HG03558 (cell line): ENCODE data around the gene TMEM115.

Experiments used
- ATAC-seq: cut with Tn5 transposase; IDR thresholded peaks from one replicate; pipeline ENCODE4 v1.9.1; 2021; ENCODE audit warnings: moderate number of reproducible peaks; ENCODE audit not compliant: unreplicated experiment; ENCODE audit errors: extremely low read depth

TMEM115 gene

DNA sequence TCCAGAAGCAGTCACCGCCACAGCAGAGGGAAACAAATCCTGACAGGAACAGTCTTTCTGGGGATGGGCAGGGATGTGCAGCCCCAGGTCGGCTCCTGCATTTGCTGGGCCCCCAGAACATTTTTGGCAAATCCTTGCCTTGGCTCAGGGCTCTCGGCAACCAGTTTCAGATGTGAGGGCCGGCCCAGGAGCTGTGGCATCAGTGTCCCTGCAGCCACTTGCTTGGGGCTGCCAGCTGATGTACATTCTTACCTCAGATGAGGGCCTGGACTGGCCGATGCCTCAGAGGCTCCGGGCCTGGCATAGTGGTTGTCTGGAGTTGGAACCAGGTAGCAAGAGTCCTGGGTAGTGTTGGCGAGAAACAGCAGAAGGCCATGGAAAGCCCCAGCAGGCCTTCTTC lies 4.5 kb downstream of the TMEM115 start:
- ATAC-seq: no peak

DNA sequence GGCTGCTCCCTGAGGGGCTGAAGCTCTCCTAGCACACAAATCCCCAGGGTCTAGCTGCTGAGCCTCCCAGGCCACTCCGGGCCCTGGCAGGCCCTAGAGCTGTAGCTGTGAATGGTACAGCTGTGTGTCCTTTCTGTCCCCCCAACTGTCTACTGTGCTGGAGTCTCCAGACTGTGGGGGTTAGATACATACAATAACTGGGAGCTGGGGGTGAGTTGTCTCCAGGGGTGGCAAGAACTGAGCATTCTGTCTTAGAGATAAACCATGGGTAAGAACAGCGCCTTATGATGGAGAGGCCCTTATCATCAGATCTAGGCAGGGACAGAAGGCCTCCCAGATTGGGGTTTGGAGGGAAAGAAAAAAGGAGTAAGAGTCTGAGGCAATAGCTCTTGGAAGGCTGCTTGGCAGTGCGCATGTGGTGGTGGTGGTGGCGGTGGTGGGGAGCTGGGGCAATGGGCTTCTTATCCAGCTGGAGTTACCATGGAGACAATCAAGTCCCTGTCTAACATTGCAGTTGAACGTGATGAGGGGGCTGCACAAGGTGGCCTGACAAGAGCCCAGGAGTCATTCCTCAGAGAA lies 5.0 kb downstream of the TMEM115 start:
- ATAC-seq: no peak

DNA sequence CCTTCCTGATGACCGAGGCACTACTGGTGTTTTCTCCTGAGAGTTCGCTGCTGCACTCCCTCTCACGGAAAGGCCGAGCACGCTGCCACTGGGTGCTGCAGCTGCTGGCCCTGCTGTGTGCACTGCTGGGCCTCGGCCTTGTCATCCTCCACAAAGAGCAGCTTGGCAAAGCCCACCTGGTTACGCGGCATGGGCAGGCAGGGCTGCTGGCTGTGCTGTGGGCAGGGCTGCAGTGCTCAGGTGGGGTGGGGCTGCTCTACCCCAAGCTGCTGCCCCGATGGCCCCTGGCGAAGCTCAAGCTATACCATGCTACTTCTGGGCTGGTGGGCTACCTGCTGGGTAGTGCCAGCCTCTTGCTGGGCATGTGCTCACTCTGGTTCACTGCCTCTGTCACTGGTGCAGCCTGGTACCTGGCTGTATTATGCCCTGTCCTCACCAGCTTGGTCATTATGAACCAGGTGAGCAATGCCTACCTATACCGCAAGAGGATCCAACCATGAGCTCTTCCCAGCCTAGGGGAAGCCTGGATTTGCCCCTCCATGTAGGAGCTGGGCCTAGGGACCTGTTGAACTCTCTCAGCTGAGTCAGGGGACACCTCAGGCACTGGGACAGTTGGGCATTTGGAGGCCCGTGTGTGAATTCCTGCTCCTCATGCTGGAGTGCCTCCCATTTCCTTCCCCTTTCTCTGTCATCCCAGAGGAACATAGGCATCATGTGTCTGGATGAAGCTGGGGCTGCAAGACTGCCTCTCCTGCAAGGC lies 5.9 kb downstream of the TMEM115 start:
- no peak for ATAC-seq

DNA sequence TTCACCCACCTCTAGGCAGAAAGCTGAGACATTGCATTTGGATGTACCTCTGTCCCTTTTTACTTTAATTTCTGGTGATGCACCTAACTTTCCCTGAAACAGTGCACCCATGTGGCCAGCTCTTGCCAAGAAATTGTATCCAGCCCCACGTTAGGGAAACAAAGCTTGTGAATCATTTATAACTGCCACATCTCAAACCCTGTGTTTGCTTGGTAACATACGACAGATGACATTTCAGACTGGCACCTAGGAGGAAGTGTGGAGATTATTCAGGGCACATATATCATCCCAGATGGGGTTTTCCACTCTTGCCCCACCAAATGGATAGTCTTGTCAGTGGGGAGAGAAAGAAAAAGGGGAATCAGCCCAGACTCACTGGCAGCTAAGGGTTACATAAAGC lies 6.5 kb downstream of the TMEM115 start:
- no peak for ATAC-seq

DNA sequence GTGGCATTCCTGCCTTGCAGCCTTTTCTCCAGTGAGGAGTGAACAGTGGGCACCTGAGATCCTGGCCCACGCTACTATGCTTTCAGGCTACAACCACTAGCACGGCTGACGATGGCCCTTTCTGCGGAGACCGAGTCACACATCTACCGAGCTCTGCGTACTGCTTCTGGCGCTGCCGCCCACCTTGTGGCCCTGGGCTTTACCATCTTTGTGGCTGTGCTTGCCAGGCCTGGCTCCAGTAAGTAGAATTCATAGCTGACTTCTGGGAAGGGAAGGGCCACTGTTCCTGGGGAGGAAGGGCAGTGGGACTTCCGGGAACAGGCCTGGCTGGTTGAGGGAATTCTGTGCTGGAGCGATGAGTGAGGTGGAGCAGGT lies 8.0 kb downstream of the TMEM115 start:
- no peak for ATAC-seq

DNA sequence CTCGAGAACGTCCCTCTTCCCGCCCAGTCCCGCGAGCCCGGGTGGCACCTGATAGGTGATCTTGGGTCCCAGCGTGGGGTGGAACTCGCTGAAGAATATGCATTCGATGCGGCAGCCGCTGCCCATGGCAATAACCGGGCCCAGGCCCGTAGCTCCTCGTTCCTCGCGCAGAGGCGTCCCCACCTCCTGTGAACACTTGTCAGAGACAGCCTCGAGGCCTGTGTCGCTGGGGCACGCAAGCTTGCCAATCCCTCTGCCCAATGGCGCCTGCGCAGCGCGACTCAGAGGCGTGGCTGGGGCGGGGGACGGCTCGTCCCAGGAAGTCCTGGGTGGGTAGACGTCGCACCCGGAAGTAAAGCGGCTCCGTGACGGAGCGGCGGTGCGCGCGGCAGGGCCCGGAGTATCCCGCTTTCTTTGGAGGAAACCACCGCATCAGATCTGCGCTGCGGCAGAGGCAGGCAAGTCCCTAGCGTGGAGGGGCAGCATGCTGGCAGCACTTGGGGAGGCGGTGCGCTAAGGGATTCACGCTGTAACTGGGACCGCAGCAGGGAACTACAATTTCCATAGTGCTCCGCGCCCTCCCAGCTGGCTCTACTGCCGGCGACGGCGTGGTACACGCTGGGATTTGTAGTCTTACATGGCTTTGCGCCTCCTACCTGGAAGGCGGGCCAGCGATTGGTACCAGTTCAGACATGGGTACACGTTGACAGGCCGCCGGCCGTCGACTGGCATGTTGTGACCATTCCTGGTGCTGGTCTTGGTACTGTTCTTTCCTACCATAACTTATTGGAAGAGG lies 8.6 kb downstream of the TMEM115 start, which contains the start of the genes CYB561D2 and NPRL2:
Gene CYB561D2, plus strand, starts transcription at position 336 of the 796 bp plus-strand sequence. CDS start 572 bp downstream, outside the sequence.
Gene NPRL2, minus strand, starts transcription at position 249 of the 796 bp plus-strand sequence. Its CDS starts 123 bp downstream, at position 126.
- ATAC-seq: peak; percentile 48

DNA sequence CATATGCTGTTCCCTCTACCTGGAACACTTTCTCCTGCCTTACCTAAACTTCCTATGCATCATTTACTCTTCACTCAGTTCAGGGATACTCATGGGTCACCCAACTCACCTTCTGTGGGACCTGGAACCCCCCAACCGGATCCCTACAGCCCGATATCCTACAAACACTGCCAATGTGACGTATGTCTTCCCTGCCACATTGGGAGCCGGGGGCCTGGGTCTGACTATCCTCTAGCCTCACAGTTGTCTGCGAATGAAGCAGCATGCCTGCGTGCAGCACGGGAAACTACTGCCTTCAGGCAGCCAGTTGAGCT lies 9.2 kb downstream of the TMEM115 start:
- no peak for ATAC-seq

DNA sequence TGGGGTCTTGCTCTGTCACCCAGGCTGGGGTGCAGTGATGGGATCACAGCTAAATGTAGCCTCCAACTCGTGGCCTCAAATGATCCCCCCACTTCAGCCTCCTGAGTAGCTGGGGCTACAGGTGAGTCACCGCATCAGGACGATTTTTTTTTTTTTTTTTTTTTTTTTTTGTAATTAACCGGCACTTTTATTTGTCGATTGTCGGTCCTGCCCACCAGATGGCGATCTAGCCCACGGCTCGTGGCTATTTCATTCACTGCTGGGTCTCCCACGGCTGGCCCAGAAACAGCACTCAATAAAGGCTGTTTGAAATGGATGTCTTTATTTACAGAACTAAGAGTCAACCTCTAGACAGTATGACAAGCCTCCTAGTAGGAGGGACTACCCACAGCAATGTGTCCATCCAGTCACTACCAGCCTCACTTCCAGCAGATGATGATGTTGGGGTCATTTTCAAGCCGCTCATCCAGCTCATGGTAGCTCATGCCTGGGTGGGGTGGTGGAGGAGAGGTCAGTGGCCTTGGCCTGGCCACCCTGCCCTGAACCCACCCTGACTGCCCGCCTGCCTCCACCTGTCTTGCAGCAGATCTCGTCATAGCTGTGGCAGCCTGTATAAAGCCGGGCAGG lies 12.0 kb downstream of the TMEM115 start:
- ATAC-seq: no peak

DNA sequence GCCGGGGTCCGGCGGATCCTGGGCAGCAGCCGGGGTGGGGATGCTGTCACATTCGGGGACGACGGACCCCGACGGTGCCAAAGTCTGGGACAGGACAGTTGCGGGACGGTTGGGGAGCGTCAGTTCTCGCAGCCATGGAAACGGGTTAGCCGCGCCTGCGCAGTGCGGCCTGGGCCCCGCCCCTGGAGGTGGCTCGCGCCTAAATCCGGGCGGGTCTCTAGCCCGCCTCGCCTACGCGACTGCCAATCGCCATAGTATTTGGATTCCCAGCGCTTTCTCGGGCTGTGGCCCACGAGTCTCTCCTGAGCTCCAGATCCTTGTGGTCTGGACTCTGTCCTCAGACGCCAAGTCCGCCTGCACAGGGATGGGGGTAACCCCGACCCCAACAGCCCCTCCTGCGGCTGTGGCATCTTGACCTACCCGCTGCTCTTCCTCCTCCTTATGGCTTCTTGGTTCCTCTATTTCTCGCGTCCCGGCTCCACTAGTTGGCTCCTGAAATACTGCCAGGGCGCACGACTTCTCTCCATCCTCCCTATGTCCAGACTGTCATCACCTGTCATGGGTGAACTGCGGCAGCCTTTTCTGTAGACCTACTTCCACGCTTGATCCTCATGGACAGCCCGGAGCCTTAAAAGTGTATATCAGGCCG lies 13.6 kb downstream of the TMEM115 start, which contains the start of gene ZMYND10:
Gene ZMYND10, minus strand, starts transcription at position 147 of the 649 bp plus-strand sequence. CDS start 153 bp downstream, outside the sequence.
- no peak for ATAC-seq

DNA sequence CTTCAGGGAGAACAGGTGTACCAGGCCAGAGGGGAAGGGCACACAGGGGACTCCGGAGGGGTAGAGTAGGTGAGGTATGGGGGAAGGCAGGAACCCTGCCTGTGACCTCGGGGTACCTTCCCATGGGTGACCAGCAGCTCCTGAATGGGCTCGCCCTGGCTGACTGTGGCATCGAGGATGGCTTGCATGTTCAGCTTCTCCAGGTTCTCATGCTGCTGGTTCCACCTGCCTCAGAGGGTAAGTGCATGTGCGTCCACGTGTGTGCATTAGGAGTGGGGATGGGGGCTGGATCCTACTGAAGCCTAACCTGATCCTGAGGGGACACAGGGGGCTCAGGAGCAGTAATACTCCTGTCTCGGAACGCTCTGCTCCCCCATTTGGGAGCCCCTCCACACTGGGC lies 14.3 kb downstream of the TMEM115 start:
- ATAC-seq: no peak

DNA sequence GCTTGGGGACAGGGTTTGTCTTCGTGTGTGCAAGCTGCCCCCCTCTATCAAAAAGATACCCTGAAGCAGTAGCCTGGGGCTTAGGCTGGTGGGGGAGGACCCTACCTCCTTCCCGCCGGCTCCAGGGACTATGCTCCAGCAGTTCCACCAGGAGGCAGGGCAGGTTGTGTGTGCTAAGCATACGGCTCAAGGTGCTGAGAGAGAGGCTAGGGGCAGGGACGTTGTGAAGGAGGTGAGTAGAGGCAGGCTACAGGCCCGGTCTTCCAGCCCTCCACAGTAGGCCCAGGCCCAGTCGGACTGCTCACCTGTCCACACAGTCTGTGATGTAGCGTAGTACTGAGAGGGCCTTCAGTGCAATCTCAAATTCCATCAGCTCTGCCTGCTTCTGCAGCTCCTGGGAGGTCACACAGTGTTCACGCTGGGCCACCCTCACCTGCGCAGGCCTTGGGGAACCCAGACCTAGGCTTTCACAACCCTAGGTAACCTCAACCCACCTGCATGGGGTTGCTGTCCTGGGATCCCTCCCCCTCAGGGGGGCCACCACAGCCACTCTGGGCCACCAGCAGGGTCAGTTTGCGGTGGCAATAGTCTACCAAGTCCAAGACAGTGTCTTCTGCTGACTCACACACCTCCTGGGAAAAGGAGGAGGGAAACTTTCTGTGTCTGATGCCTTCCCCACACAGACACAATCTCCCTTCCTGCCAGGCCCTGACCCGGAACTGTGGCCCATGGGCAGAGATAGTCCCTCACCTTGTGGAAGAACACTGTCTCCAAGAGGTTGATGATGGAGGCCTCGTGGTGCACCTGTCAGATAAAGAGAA lies 16.3 kb downstream of the TMEM115 start:
- ATAC-seq: no peak

DNA sequence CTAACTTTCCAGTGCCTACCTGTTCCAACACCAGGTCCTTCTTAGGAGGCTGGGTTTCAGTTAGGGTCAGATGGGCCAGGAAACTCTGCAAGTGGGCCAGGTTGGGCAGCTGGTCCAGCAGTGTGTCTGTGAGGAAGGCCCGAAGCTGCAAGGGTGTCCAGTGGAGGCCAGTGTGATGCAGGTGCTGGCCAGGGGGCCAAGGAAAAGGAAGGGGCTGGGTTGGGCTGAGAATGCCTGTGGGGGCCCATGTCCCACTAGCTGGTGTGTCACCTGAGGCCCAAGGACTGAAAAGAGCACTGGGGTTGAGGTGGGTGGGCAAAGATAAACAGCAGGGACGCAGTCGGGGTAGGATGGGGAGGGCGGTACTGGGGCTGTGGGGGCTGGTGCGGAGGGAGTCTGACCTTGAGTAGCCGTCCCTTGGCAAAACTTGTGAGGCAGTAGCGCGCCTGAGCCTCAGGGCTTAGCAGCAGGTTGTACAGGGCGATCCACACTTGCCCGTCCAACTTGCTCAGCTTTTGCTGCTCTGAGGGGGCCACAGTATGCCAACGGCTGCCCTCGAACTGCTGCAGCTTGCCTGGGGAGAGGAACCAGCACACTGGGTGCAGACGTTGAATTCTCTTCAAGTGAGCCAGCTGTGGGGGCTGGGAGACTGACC lies 17.2 kb downstream of the TMEM115 start:
- no peak for ATAC-seq

DNA sequence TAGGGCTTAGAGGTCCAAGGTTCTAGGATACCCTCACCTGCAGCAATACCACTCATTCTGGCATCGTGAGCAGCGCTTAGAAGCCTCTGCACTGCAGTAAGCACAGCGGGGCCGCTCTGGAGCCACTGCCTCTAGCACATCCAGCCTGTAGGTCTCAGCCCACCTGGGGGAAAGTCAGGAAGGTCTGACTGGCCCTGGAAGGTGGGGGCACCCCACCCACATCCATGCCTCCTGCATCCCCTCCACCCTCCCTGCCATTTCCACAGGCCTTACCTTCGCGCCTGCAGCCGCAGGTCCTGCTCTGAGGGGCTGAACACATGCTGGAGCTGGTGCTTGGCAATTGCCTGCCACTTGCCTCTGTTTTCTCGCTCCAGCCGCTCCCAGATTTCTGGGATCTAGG lies 17.8 kb downstream of the TMEM115 start:
- no peak for ATAC-seq

DNA sequence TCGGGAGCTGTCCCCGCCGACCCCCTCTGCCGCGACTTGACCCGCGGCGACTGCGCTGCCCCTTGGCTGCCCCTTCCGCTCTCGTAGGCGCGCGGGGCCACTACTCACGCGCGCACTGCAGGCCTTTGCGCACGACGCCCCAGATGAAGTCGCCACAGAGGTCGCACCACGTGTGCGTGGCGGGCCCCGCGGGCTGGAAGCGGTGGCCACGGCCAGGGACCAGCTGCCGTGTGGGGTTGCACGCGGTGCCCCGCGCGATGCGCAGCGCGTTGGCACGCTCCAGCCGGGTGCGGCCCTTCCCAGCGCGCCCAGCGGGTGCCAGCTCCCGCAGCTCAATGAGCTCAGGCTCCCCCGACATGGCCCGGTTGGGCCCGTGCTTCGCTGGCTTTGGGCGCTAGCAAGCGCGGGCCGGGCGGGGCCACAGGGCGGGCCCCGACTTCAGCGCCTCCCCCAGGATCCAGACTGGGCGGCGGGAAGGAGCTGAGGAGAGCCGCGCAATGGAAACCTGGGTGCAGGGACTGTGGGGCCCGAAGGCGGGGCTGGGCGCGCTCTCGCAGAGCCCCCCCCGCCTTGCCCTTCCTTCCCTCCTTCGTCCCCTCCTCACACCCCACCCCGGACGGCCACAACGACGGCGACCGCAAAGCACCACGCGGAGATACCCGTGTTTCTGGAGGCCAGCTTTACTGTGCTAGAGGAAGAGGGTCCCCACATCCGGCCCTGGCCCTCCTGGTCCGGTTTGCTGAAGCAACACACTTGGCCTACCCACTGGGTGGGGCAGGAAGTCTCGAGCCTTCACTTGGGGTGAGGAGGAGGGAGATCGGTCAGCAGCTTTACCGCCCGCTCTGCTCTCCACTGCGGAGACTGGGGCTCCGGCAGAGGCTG lies 18.6 kb downstream of the TMEM115 start, which contains the start of gene RASSF1:
Gene RASSF1, minus strand, starts transcription at position 389 of the 882 bp plus-strand sequence. Its CDS starts 31 bp downstream, at position 358.
- ATAC-seq: no peak

DNA sequence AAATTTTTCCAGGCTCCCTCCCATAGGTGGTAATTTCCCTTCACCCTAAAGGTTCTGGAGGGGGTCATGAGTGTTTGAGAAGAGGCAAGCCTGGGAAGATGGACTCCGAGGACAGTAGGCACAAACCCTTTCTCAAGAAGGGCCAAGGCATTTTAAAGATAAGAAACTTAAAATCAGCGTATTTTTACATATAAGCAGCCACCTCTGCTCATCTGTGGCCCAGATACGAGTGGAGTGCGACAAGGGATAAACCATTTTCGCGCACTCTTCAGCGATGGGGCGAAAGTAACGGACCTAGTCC lies 19.2 kb downstream of the TMEM115 start:
- ATAC-seq: no peak

DNA sequence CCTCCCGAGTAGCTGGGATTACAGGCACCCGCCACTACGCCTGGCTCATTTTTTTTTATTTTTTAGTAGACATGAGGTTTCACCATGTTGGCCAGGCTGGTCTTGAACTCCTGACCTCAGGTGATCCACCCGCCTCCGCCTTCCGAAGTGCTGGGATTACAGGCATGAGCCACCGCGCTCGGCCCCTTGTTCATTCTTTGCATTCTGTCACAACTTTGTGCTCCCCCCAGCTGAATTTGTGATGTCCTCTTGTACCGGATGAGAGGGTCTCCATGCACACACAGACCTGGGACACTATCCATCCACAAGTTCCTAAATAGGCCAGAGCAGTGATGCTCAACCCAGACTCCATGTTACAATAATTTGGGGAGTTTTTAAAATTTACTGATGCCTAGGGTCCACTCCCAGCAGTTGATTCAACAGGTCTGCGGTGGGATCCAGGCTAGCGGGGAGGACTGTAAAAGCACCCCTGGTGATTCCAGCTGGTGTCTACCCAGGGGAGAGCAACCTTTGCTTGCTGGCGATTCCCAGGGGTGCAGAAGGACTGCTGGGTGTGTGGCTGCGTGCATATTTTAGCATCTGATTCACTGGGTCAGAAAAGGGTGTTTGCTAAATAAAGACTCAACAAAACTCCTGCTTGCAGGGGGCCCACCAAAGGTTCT lies 19.7 kb downstream of the TMEM115 start:
- ATAC-seq: no peak

DNA sequence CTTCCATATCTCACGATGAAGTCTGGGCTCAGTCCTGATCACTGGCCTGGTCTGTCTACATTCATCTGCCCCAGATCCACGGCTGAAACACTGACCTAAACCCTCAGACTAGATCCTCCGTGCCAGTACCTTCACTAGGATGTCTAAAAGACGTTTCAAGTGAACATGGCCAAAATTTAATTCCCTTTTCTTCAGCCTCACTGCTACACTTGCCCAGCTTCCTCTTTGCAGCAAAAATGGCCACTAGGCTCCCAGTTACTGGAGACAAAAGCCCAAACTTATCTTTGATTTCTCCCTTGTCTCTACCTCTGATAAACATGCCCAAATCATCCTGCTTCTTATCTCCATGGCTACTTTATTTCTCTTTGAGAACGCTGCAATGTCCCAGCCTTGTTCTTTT lies 20.4 kb downstream of the TMEM115 start:
- ATAC-seq: no peak
